PC-3 (cell line): Measurements from ENCODE around the gene CASTOR1. TPM values are rescaled to one million over a fixed set of nuclear protein-coding genes. Genes with fewer than 3 reads are reported as not detected.

ENCODE experiments used
- ATAC-seq: fragments of 200-7000 bp; cut with Tn5 transposase; 2 replicates; pipeline ENCODE4 v1.9.1; 2020; ENCODE audit warnings: mild to moderate bottlenecking, moderate library complexity
- BruUV-seq: library from RNA; stranded (reverse); fragments of 400-500 nt; replicated peaks from 2 replicates; lab custom pipeline; 2021; lab: Mats Ljungman, UMichigan
- CTCF ChIA-PET: fragments of 300-600 bp; sonication (Branson Sonifier 250); formaldehyde crosslinking; loops from one replicate; lab custom pipeline; 2022; ENCODE audit warnings: antibody characterized with exemption; lab: Charles Lee
- POLR2A ChIA-PET: fragments of 300-600 bp; sonication (Branson Sonifier 250); formaldehyde crosslinking; loops from one replicate; lab custom pipeline; 2022; ENCODE audit warnings: antibody characterized with exemption; ENCODE audit not compliant: unreplicated experiment; lab: Charles Lee
- DNase-seq: peaks from one replicate; pipeline ENCODE4 v3.0.0-alpha.2; 2015
- H2AFZ ChIP-seq: fragments of 300-600 bp; sonication (generic); 2 replicates; pipeline ENCODE4 v1.6.0; 2016; ENCODE audit warnings: antibody characterized with exemption, low read length
- H3F3A ChIP-seq: fragments of 300-600 bp; sonication (generic); one replicate; pipeline ENCODE4 v1.6.0; 2017; ENCODE audit warnings: antibody characterized with exemption, low read length, control low read depth, mild to moderate bottlenecking; ENCODE audit not compliant: unreplicated experiment
- H3K27ac ChIP-seq: fragments of 300-600 bp; sonication (generic); 2 replicates; pipeline ENCODE4 v1.5.1; 2016; ENCODE audit warnings: mild to moderate bottlenecking, low read length
- H3K27me3 ChIP-seq: fragments of 300-600 bp; sonication (generic); 2 replicates; pipeline ENCODE4 v1.6.1; 2016; ENCODE audit warnings: low read length, mixed read lengths
- H3K36me3 ChIP-seq: fragments of 300-600 bp; sonication (generic); 2 replicates; pipeline ENCODE4 v1.6.1; 2016; ENCODE audit warnings: low read depth, mixed run types, low read length, mixed read lengths
- H3K4me1 ChIP-seq: fragments of 300-600 bp; sonication (generic); 2 replicates; pipeline ENCODE4 v1.5.1; 2016; ENCODE audit warnings: low read length; ENCODE audit not compliant: insufficient read depth
- H3K4me2 ChIP-seq: fragments of 300-600 bp; sonication (generic); 2 replicates; pipeline ENCODE4 v1.6.0; 2016; ENCODE audit warnings: low read length
- H3K4me3 ChIP-seq: fragments of 300-600 bp; sonication (generic); 2 replicates; pipeline ENCODE4 v1.5.1; 2016; ENCODE audit warnings: mild to moderate bottlenecking, low read length, mixed read lengths
- H3K79me2 ChIP-seq: fragments of 300-600 bp; sonication (generic); 2 replicates; pipeline ENCODE4 v1.6.1; 2017; ENCODE audit warnings: low read length, mixed read lengths
- H3K9ac ChIP-seq: fragments of 300-600 bp; sonication (generic); 2 replicates; pipeline ENCODE4 v1.6.0; 2016; ENCODE audit warnings: mild to moderate bottlenecking, low read length
- H3K9me2 ChIP-seq: fragments of 300-600 bp; sonication (generic); replicated peaks from 2 replicates; pipeline ENCODE4 v1.6.1; 2016; ENCODE audit warnings: mixed run types, low read length, mixed read lengths
- H3K9me3 ChIP-seq: fragments of 300-600 bp; sonication (generic); 2 replicates; pipeline ENCODE4 v1.6.1; 2016; ENCODE audit warnings: low read length, mixed read lengths
- H4K20me1 ChIP-seq: fragments of 300-600 bp; sonication (generic); 2 replicates; pipeline ENCODE4 v1.6.1; 2016; ENCODE audit warnings: low read length, mixed read lengths
- CTCF ChIP-seq: fragments of 300-600 bp; sonication (generic); conservative IDR thresholded peaks from 2 replicates; pipeline ENCODE4 v1.5.1; 2017; ENCODE audit warnings: antibody characterized with exemption, low read depth, mild to moderate bottlenecking, low read length
- EZH2 ChIP-seq: fragments of 300-600 bp; sonication (generic); IDR thresholded peaks from one replicate; pipeline ENCODE4 v1.6.1; 2017; ENCODE audit warnings: antibody characterized with exemption, mild to moderate bottlenecking, low read length; ENCODE audit not compliant: unreplicated experiment
- EZH2phosphoT487 ChIP-seq: fragments of 300-600 bp; sonication (generic); IDR thresholded peaks from 2 replicates; pipeline ENCODE4 v1.6.1; 2018; ENCODE audit warnings: mild to moderate bottlenecking, antibody characterized with exemption, low read length, borderline replicate concordance
- intact Hi-C: fragments of 100-400 bp; cut with micrococcal nuclease; formaldehyde crosslinking; loops from 2 replicates; pipeline ENCODE4 v1.9.0; 2023
- total RNA-seq: library from RNA; depleted of rRNA; stranded (reverse); fragments of >200 nt; gene quantifications from 2 replicates; pipeline ENCODE4 v1.2.3, GENCODE V29; 2014

The CASTOR1 gene
- total RNA-seq, 1 experiment from 2014 or later: 4.2 TPM

DNA sequence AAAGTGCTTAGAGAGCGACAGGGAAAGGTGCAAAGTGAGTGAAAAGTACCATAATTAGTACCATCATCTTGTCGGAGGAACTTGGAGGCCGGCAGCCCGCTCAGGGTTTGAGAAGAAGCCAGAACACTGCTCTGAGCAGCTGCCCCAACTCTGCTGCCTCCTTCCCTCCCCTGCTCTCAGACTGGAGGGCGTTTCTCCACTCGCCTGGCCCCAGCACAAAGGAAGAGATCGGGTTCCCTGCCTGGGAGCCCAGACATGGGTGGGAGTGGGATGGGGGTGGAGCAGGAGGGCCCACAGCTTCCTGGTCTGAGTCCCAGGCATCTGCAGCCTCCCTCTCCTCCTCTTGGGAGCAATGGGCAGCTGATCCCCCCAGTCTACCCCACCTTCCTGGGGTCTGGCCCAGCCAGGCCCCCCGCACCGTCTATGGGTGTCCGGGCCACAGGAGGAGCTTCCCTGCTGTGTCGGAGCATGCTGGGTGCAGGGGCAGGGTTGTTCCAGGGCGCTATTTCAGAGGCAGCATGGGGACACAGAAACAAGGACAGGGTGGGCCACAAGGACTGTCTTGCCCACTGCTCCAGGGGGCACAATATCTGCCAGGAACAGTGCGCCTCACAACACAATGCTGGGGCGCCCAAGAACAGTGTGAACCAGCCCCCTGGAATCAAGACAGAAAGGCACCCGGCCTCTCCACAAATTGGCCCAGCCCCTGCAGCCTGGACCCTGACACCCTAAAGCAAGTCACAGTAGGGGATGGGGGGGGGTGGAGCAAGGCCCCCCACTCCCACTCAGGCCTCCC lies 47.5 kb downstream of the CASTOR1 start:
- TF ChIP-seq CTCF: no peak
- TF ChIP-seq EZH2phosphoT487: no peak
- no peak for TF ChIP-seq EZH2
- intact Hi-C loops: no loop called here
- ATAC-seq: no peak
- Histone ChIP-seq H2AFZ (no peak overlapping the region), H3K79me2 (peaks cover 37% of the 10 kb centered on the region), H3K4me2 (no peak overlapping the region), H3K4me3 (no peak overlapping the region), H4K20me1 (no peaks in the 10 kb centered on the region), H3F3A (no peaks in the 10 kb centered on the region), H3K9me3 (no peaks in the 10 kb centered on the region), H3K4me1 (peaks cover 27% of the 10 kb centered on the region), H3K27ac (peak overlapping the region; percentile 99; the same call in 1 of the 2 replicates), H3K9ac (no peak overlapping the region), H3K9me2 (no peaks in the 10 kb centered on the region), H3K36me3 (peaks cover 34% of the 10 kb centered on the region), H3K27me3 (no peaks in the 10 kb centered on the region)
- ChIA-PET CTCF (no interaction called here), POLR2A (no interaction called here)
- no TSS peak for BruUV-seq
- no peak for DNase-seq

GRCh38 chr22:30240541-30241417 lies 48.5 kb downstream of the CASTOR1 start:
- intact Hi-C loops: no loop called here
- Histone ChIP-seq H3K4me3 (no peak overlapping the region), H3K36me3 (peaks cover 30% of the 10 kb centered on the region), H3K79me2 (peaks cover 32% of the 10 kb centered on the region), H3K4me1 (peaks cover 28% of the 10 kb centered on the region), H4K20me1 (no peaks in the 10 kb centered on the region), H3K27me3 (no peaks in the 10 kb centered on the region), H3K9me2 (no peaks in the 10 kb centered on the region), H2AFZ (no peak overlapping the region), H3K27ac (peak overlapping the region; percentile 52), H3K9ac (no peak overlapping the region), H3K4me2 (no peak overlapping the region), H3K9me3 (no peaks in the 10 kb centered on the region), H3F3A (no peaks in the 10 kb centered on the region)
- BruUV-seq: no TSS peak
- no peak for ATAC-seq
- POLR2A ChIA-PET: no interaction called here
- CTCF ChIA-PET: no interaction called here
- DNase-seq: no peak
- no peak for TF ChIP-seq EZH2
- TF ChIP-seq EZH2phosphoT487: no peak
- TF ChIP-seq CTCF: no peak
